Gastrocnemius medialis (tissue), 4 donors: Measurements from ENCODE around the gene SQSTM1. TPM values are rescaled to one million over a fixed set of nuclear protein-coding genes. Genes with fewer than 3 reads are reported as not detected.
A peak's percentile ranks its signal among the peaks of the same experiment; 100 is the strongest.

Experiments used
- ATAC-seq, 2 donors: fragments of 150-250 bp; one replicate each; pipeline ENCODE4 v1.9.1; 2016
- DNase-seq, 2 donors: peaks; one replicate each; pipeline ENCODE4 v3.0.0-alpha.2; 2019
- H3K27ac ChIP-seq, 4 donors: fragments of 200-600 bp; sonication (generic); 1 replicate in 1 of 4; 2 replicates in 3 of 4; pipeline ENCODE4 v1.5.1; 2016 to 2018; ENCODE audit warnings: mild to moderate bottlenecking in 2 of 4, moderate library complexity in 1 of 4
- H3K27me3 ChIP-seq, 3 donors: fragments of 200-600 bp; sonication (generic) in 2 of 3; 1 replicate in 1 of 3; 2 replicates in 2 of 3; pipeline versions ENCODE4 v1.5.1 to v1.6.0; 2016 to 2019; ENCODE audit warnings: mild to moderate bottlenecking in 1 of 3, moderate library complexity in 1 of 3
- H3K36me3 ChIP-seq, 2 donors: fragments of 200-600 bp; sonication (generic) in 1 of 2; one replicate each; pipeline ENCODE4 v1.5.1; 2017 to 2018
- H3K4me1 ChIP-seq, 2 donors: fragments of 200-600 bp; sonication (generic) in 1 of 2; one replicate each; pipeline ENCODE4 v1.5.1; 2016 to 2017; ENCODE audit warnings: mild to moderate bottlenecking in 2 of 2
- H3K4me3 ChIP-seq, 4 donors: fragments of 200-600 bp; sonication (generic) in 3 of 4; 1 replicate in 1 of 4; 2 replicates in 3 of 4; pipeline ENCODE4 v1.5.1; 2016 to 2019; ENCODE audit warnings: mild to moderate bottlenecking in 2 of 4
- H3K9me3 ChIP-seq, 3 donors: fragments of 200-600 bp; sonication (generic) in 2 of 3; 1 replicate in 1 of 3; 2 replicates in 2 of 3; pipeline ENCODE4 v1.5.1; 2016 to 2019
- POLR2A ChIP-seq, 2 donors: fragments of 450-650 bp; IDR thresholded peaks; one replicate each; pipeline ENCODE4 v1.6.1; 2017; ENCODE audit warnings: antibody characterized with exemption in 2 of 2, mild to moderate bottlenecking in 2 of 2, moderate library complexity in 2 of 2
- in situ Hi-C, 4 donors: fragments of 200-750 bp; cut with MboI; loops; one replicate each; pipeline versions ENCODE4 v1.15.0 to v1.8.0; 2017; ENCODE audit warnings: low sequenced_read_pairs in 4 of 4
- intact Hi-C: fragments of 100-400 bp; cut with DNase I; formaldehyde crosslinking; loops from one replicate; pipeline ENCODE4 v1.15.1; 2023; ENCODE audit warnings: low total_unique reads
- total RNA-seq, 4 donors: library from RNA; depleted of rRNA; stranded (reverse); fragments of >200 nt; gene quantifications; one replicate each; pipeline versions ENCODE4 v1.1.0 to v1.2.3, GENCODE V29; 2016
- TF ChIP-seq, protein P1 (sequence below), 5 experiments: fragments of 450-650 bp in 3 of 5; fragments of 200-600 bp in 2 of 5; sonication (generic) in 2 of 5; IDR thresholded peaks in 4 of 5; conservative IDR thresholded peaks in 1 of 5; 1 replicate in 4 of 5; 2 replicates in 1 of 5; pipeline ENCODE4 v1.5.1; 2016 to 2019; ENCODE audit warnings: antibody characterized with exemption in 5 of 5, mild to moderate bottlenecking in 3 of 5, moderate library complexity in 3 of 5

SQSTM1 gene
- total RNA-seq, 4 donors from 2014 or later = 1,080 to 1,340 (median 1,178) TPM

DNA sequence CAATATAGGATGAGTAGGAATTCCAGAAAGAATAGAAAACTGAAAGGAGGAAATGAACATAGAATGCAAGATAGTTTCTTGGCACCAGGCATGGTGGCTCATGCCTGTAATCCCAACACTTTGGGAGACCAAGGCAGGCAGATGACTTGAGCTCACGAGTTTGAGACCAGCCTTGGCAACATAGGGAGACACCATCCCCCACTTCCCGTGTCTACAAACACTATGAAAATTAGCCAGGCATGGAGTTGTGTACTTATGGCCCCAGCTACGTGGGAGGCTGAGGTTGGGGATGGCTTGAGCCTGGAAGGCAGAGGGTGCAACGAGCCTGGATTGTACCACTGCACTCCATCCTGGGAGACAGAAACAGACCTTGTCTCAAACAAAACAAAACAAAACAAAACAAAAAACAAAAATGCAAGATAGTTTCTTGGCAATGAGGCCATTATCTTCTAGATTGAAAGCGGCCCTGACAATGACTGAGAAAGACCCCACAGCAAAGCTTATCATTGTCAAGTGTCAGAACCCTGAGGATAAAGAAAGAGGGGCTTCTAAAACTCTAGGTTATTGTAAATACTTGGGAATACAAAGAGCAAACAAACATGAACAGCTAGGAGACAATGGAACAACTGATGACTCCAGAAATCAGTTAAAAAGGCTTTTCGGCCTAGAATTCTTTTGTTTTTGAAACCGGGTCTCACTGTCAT lies 9.2 kb downstream of the SQSTM1 start:
- ATAC-seq = peak in 1 of 2 donors; percentile 24
- H3K4me1 ChIP-seq = peaks cover 29 to 57% of the 10 kb centered on the region in 2 donors
- peak overlapping the region; percentile 61 to 100 (median 71) for H3K27ac ChIP-seq

DNA sequence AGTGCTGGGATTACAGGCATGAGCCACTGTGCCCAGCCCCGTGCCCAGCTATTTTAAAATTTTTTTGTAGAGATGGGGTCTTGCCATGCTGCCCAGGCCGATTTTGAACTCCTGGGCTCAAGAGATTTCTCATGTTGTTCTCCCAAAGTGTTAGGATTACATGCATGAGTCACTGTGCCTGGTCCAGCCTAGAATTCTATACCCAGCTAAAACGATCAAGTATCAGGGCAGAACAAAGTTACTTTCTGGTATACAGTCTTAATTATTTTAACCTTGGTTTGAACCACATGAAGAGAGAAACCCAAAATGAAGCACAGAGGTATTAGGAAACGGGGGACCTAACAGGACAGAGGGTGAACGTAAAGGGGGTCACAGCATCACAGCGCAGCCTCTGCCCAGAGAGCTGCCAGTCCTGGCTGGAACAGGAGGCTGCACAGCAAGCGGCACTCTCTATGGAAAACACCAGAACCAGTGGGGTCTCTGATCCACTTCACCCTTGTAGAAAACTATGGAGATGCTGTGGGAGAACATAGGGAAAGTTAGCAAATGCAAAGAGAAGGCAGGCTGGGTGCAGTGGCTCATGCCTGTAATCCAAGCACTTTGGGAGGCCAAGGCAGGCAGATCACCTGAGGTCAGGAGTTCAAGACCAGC lies 10.2 kb downstream of the SQSTM1 start:
- Histone ChIP-seq H3K27ac (peak overlapping the region; percentile 61 to 100 (median 71)), H3K4me1 (peaks cover 26 to 53% of the 10 kb centered on the region in 2 donors)

More for the DNA sequence above, 9.2 kb downstream of the SQSTM1 start:
- Histone ChIP-seq H3K27me3 (no peaks in the 10 kb centered on the region), H3K4me3 (no peak overlapping the region), H3K9me3 (no peaks in the 10 kb centered on the region), H3K36me3 (peaks cover 19 to 93% of the 10 kb centered on the region in 2 donors)
- TF ChIP-seq, protein P1, sequence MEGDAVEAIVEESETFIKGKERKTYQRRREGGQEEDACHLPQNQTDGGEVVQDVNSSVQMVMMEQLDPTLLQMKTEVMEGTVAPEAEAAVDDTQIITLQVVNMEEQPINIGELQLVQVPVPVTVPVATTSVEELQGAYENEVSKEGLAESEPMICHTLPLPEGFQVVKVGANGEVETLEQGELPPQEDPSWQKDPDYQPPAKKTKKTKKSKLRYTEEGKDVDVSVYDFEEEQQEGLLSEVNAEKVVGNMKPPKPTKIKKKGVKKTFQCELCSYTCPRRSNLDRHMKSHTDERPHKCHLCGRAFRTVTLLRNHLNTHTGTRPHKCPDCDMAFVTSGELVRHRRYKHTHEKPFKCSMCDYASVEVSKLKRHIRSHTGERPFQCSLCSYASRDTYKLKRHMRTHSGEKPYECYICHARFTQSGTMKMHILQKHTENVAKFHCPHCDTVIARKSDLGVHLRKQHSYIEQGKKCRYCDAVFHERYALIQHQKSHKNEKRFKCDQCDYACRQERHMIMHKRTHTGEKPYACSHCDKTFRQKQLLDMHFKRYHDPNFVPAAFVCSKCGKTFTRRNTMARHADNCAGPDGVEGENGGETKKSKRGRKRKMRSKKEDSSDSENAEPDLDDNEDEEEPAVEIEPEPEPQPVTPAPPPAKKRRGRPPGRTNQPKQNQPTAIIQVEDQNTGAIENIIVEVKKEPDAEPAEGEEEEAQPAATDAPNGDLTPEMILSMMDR (IDR thresholded peaks at IDR 0.05 in 4 of 5, conservative IDR thresholded peaks at IDR 0.05 in 1 of 5) = no peak
- no peak for TF ChIP-seq POLR2A (IDR thresholded peaks at IDR 0.05)
- in situ Hi-C loops (no loop called here), intact Hi-C loops (loop anchor here (5.0 kb wide), 1 partner anchor 1362 kb away; no protein-coding TSS in a partner anchor)
- DNase-seq = no peak

DNA sequence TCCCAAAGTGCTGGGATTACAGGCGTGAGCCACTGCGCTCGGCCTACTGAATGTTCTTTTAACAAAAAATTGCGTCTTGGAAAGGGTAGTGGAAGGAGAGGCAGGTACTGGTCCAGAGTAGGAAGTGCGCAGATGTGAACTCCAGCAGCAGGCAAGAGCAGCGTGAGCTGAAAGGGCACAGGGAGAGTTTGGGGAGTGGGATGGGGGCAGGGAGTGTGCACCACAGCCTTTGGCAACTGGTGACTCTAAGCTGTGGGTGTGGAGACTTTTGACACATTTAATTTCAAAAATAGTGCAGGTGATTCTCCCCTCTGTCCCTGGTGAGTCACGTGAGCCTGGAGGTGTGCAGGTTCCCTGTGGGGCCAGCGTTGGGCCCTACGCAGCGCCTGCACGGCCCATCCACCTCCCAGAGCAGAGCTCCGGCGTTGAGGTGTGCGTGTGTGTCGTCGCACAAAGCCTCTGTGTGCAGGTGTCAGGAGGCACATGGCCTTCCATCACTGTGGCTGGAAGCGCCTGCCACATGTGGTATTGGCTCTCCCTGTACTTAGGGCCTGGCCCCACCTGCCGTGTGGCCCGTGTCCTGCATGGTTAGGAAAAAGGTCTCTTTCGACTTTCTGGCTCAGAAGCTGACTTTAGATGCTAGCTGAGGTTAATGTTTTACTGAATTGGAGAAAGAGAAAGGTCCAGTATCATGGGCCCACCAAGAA lies 11.5 kb downstream of the SQSTM1 start:
- Histone ChIP-seq H3K27ac (peak overlapping the region; percentile 61 to 100 (median 71)), H3K36me3 (peaks cover 19 to 90% of the 10 kb centered on the region in 2 donors), H3K9me3 (no peaks in the 10 kb centered on the region), H3K4me3 (no peak overlapping the region), H3K4me1 (peaks cover 37 to 53% of the 10 kb centered on the region in 2 donors), H3K27me3 (no peaks in the 10 kb centered on the region)
- ATAC-seq = peak in 1 of 2 donors; percentile 1
- DNase-seq = no peak
- in situ Hi-C loops = no loop called here
- intact Hi-C loops = loop anchor here (5.0 kb wide), 1 partner anchor 1360 kb away; no protein-coding TSS in a partner anchor
- TF ChIP-seq, protein P1 (IDR thresholded peaks at IDR 0.05 in 4 of 5, conservative IDR thresholded peaks at IDR 0.05 in 1 of 5) = no peak
- no peak for TF ChIP-seq POLR2A (IDR thresholded peaks at IDR 0.05)

More for the DNA sequence above, 10.2 kb downstream of the SQSTM1 start:
- ATAC-seq (no peak), DNase-seq (no peak)
- in situ Hi-C loops (no loop called here), intact Hi-C loops (loop anchor here (5.0 kb wide), 1 partner anchor 1361 kb away; no protein-coding TSS in a partner anchor)
- H3K36me3 ChIP-seq = peaks cover 19 to 91% of the 10 kb centered on the region in 2 donors
- no peaks in the 10 kb centered on the region for H3K27me3 ChIP-seq
- no peak for TF ChIP-seq POLR2A (IDR thresholded peaks at IDR 0.05)
- TF ChIP-seq, protein P1 (IDR thresholded peaks at IDR 0.05 in 4 of 5, conservative IDR thresholded peaks at IDR 0.05 in 1 of 5) = no peak
- H3K9me3 ChIP-seq = no peaks in the 10 kb centered on the region
- no peak overlapping the region for H3K4me3 ChIP-seq

GRCh38 chr5:179833056-179833708 lies 12.5 kb downstream of the SQSTM1 start:
- H3K9me3 ChIP-seq = no peaks in the 10 kb centered on the region
- no peaks in the 10 kb centered on the region for H3K27me3 ChIP-seq
- H3K4me3 ChIP-seq = no peak overlapping the region
- in situ Hi-C loops = no loop called here
- H3K27ac ChIP-seq = peak overlapping the region; percentile 61 to 100 (median 71)
- H3K4me1 ChIP-seq = peaks cover 37 to 59% of the 10 kb centered on the region in 2 donors
- intact Hi-C loops = loop anchor here (5.0 kb wide), 1 partner anchor 1359 kb away; no protein-coding TSS in a partner anchor
- TF ChIP-seq, protein P1 (IDR thresholded peaks at IDR 0.05 in 4 of 5, conservative IDR thresholded peaks at IDR 0.05 in 1 of 5) = no peak
- TF ChIP-seq POLR2A (IDR thresholded peaks at IDR 0.05) = no peak
- no peak for DNase-seq
- no peak for ATAC-seq
- H3K36me3 ChIP-seq = peaks cover 17 to 90% of the 10 kb centered on the region in 2 donors
